GM18868 (cell line): ENCODE data around the gene HK2.
A peak's percentile ranks its signal among the peaks of the same experiment; 100 is the strongest.
"Not testable (repeated sequence)": the region's sequence is repeated elsewhere in the genome, so short reads cannot be mapped to it uniquely, and the experiment has no call there.

Source experiments
- ATAC-seq: cut with Tn5 transposase; IDR thresholded peaks from one replicate; pipeline ENCODE4 v1.9.1; 2021; ENCODE audit warnings: mild to moderate bottlenecking, moderate library complexity; ENCODE audit not compliant: unreplicated experiment

The HK2 gene

GRCh38 chr2:74833418-74834233 lies at the start of gene HK2:
HK2 (plus strand) TSS chr2:74834127; CDS start chr2:74834581, 454 bp downstream.
- ATAC-seq = peak; percentile 84

GRCh38 chr2:74789271-74789670 lies 44.7 kb upstream of the HK2 start:
- ATAC-seq = no peak

GRCh38 chr2:74792282-74792681 lies 41.6 kb upstream of the HK2 start:
- no peak for ATAC-seq

DNA sequence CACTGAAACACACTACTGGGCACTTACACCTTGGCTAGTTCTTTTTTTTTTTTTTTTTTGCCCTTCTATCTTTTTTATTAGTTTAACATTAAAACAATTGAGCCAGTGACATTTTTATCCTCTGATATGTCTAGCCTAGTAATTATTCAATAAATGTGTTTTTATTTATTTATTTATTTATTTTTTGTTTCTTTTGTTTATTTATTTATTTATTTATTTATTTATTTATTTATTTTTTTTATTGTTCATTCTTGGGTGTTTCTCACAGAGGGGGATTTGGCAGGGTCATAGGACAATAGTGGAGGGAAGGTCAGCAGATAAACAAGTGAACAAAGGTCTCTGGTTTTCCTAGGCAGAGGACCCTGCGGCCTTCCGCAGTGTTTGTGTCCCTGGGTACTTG lies 39.0 kb upstream of the HK2 start:
- ATAC-seq = not testable (repeated sequence)

GRCh38 chr2:74806355-74806839 lies 27.5 kb upstream of the HK2 start:
- ATAC-seq = no peak

- no peak for ATAC-seq
These were observed 27.0 kb upstream of the HK2 start for GRCh38 chr2:74806920-74807319.

- ATAC-seq = no peak
These were observed 20.9 kb upstream of the HK2 start for GRCh38 chr2:74812787-74813590.

DNA sequence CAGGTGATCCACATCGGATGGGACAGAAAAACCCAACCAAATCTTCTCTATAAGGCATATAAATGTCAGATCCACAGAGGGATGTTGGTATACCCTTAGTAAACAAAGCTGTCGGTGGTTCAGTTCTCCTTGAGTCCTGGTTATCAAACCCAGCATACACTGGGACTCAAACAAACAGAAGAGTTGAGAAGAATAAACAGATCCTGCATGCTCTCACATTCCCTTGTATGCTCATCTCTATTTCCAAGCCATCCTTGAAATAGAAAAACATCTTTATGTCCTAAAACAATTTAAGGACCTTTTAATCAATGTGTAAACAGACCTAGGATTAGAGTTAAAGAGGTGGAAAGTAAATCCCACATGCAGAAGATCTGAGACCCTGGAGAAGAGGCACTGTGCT lies 19.8 kb upstream of the HK2 start:
- ATAC-seq = no peak

DNA sequence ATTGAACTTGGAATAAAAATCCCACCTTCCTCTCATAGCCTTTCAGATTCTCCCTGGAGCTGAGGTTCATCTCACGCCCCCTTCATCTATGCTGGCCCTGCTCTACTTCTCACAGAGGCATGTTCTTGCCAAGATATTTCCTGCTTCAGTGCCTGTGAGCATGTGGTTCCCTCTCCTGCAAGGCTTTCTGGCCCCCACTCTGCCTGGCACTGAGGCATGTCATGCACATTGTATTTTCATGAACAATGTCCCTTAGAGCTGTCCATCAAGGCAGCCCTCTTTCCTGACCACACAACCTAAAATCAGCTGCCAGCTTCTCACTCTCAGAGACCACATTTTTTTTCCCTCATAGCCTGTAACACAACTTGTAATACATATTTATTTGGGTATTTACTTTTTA lies 18.0 kb upstream of the HK2 start:
- no peak for ATAC-seq

DNA sequence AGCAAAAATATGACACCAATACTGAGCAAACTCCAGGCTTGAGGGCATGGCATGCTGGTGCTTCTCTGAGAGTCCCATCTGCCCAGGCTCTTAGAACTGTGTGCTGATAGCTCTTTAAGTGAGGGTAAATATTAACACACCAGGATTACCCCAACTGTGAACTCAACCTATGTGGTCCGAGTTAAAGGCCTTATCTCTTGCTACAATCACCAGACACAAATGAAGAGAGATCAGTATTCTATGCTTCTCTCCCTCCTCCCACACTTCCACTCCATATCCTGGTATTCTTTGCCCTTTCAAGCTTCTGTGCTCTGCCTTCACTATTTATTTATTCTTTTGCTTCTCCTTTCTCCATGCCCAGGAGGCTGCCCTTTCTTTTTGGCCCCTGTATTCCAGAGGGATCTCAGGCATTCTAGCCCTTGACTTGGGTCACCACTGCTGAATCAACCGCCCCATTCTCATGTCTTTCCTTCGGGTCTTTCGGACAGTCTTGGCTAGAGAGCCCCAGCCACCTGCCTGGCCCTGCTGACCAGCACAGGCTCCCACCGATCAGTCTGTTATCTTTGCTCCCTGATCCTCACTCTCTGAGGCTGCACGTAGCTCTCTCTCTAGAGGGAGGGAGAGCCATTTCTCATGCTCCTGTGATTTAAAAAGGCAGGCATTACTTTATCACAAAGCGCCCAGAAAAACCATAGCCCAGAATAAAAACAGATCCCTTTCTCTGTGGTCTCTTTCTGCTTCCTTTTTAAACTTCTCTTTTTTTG lies 17.2 kb upstream of the HK2 start:
- ATAC-seq = no peak

DNA sequence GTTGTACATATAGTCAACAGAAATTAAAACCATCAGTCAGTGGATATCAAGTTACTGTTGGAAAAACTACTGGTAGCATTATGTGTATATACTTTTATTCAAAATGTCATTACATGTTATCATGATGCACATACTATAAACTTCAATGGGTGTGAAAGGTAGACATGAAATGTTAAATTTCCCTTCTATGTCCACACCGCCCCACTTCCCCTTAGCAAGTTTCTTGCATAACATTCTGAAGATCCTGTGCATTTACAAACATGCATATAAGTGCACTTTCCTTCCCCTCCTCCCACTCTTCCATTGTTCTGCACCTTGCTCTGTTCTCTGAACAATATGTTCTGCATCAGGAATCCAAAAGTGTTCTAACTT lies 16.6 kb upstream of the HK2 start:
- no peak for ATAC-seq

DNA sequence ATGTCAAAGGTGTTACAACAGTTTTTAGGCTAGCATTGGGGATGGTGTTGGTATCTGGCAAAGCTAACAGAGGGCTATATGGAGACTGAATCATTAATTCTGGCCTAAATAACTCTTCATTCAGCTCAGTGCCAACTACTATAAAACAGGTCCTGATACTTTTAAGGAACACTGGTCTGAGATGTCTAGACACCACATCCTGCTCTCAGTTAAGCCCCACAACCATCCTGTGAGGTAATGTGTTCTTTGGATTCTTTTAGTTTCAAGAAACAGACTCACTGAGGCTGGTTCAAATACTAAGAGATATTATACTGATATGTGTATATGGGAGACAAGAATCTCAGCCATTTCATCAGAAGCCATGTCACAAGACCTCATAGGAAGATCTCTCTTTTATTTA lies 14.2 kb upstream of the HK2 start:
- peak; percentile 52 for ATAC-seq

DNA sequence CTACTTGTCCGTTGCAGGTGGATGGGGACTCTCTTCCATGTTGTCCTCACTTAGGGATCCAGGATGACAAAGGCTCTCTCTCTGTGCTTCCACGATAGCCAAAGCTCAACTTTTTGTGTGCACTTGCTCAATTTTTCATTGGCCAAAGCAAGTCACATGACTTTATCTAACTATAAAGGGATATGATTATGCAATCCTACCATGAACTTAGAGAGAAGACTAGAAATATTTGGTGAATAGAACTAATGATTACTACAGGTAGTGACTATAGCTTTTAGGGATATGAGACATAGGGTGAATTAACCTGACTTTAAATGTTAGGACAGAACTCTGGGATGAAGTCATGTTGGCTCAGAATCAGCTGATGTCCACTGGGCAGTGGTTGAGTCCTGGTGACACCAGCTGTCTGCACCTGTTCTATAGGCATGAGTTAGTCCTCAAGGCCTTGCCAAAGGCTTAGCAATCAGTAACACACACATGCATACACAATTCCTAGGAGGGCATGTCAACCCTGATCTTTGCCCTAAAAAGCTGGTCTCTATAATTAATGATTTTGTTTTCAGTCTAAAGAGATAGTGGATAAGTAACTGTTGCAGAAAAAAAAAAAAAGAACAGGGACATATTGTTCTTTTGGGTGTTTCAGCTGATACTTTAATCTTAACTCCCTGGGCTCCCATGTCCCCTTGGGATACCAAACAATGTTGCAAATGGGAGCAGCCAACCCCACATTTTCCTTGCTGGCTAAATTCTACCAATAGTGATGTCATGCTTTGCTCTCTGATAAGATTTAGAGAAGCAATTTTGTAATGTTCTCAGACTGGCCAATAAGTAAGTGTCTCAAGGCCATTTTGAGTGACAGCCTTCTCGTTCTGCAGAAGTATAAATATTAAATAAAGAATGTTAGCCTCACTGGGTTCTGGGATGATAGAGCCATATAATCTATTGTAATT lies 12.5 kb upstream of the HK2 start:
- ATAC-seq = no peak

- no peak for ATAC-seq
These were observed 11.0 kb upstream of the HK2 start for GRCh38 chr2:74822771-74823566.

DNA sequence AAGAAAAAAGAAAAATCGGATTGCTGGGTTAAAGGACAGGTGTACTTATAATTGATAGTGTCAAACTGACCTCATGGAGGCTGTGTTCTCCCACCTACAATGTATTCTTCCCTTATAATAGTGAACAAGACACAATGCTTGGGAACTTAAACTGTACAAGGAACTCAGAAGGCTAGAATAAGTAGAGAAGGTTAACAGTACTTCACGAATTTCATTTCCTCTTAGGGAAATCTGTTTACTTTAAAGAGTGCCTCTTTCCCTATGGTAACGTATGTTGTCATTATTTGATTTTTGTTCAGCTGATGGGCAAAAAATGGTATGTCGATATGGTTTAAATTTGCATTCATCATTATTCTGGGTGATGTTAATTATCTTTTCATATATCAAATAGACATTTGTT lies 9.2 kb upstream of the HK2 start:
- no peak for ATAC-seq

DNA sequence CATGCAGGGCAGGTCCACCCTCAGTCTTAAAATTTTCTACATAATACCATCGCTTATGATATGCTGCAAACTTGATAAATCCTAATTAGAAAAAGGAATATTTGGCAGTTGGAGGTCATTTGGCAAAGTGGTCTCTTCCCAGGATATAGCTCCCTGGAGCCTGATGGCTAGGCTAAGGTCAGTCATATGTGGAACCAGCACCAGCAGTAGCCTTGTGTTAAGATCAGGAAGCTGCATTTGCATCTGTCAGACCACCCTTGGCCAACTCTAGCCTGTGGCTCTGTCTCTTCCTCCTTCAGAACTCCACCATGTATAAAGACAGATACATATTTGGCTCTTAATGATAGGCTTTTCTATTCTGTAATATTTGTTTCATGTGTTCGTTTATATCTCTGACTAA lies 5.4 kb upstream of the HK2 start:
- no peak for ATAC-seq

DNA sequence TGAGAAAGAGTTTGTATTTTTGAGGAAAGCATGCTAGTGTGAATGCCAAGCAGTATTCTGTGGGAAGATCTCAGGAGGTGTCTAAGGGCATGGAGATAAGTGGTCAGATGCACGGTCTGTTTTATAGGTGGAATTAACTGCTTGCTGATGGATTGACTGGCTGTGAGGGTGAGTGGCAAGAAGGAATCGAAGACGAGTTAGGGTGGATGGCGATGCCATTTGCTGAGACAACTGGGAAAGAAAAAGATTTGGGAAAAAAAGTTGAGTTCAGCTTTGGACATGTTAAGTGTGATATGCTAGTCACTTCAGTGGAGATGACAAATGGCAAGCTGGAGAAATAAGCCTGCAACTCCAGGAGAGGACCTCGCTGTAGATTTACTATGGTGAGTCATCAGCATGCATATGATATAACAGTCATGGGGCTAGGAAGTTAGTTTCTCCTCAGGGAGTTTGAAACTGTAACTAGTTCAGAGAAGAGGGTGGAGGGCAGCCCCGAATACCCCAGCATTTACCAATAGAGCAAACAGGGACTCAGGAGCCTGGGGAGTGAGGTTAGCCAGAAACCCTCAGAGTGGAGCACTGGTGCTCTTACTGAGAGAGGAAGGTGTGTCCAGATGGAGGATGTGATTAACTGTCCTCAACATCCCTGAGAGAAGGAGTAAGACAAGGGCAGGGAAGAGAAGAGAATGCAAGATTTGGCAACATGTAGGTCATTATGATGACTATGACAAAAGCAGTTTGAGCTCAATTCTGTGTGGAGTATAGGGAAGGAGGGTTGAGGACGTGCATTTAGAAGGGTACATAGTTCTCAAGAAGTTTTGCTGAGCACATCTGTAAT lies 2.0 kb upstream of the HK2 start:
- no peak for ATAC-seq

GRCh38 chr2:74834234-74834791 lies 386 bp downstream of the HK2 start:
- peak; percentile 0 for ATAC-seq
